ENCODE measurements around the gene SPINT1.

DNA sequence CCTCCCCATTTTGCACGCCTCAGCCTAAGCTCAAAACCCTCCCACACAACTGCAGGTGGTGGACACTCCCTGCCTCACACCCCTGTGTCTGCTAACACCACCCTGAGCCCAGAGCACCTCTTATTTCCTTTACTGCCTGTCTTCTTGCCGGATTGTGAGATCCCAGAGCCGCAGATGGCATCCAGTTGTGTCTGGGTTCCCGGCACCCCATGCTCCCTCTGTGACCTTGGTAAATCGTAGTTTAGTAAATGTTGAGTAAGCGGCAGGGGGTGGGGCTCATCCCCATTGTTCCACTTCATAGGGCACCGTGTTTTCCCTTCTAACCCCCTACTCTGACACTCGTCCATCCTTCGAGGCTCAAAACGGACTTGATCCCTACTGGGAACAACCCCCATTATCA lies 14.9 kb downstream of the SPINT1 start:
- TF ChIP-seq POLR2AphosphoS5 (IDR thresholded peaks at IDR 0.05; ENCODE audit: low read depth, low read length) (no peak), SIN3A (IDR thresholded peaks at IDR 0.05; ENCODE audit: borderline replicate concordance, insufficient read depth, low read length) (no peak)
- TF ChIP-seq, protein P1, sequence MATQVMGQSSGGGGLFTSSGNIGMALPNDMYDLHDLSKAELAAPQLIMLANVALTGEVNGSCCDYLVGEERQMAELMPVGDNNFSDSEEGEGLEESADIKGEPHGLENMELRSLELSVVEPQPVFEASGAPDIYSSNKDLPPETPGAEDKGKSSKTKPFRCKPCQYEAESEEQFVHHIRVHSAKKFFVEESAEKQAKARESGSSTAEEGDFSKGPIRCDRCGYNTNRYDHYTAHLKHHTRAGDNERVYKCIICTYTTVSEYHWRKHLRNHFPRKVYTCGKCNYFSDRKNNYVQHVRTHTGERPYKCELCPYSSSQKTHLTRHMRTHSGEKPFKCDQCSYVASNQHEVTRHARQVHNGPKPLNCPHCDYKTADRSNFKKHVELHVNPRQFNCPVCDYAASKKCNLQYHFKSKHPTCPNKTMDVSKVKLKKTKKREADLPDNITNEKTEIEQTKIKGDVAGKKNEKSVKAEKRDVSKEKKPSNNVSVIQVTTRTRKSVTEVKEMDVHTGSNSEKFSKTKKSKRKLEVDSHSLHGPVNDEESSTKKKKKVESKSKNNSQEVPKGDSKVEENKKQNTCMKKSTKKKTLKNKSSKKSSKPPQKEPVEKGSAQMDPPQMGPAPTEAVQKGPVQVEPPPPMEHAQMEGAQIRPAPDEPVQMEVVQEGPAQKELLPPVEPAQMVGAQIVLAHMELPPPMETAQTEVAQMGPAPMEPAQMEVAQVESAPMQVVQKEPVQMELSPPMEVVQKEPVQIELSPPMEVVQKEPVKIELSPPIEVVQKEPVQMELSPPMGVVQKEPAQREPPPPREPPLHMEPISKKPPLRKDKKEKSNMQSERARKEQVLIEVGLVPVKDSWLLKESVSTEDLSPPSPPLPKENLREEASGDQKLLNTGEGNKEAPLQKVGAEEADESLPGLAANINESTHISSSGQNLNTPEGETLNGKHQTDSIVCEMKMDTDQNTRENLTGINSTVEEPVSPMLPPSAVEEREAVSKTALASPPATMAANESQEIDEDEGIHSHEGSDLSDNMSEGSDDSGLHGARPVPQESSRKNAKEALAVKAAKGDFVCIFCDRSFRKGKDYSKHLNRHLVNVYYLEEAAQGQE (IDR thresholded peaks at IDR 0.05; ENCODE audit: insufficient read depth in 1 of 2, low read depth in 2 of 2, low read length in 2 of 2) = no peak

All from PFSK-1 (cell line).